ENCODE measurements around the gene GSC2.

DNA sequence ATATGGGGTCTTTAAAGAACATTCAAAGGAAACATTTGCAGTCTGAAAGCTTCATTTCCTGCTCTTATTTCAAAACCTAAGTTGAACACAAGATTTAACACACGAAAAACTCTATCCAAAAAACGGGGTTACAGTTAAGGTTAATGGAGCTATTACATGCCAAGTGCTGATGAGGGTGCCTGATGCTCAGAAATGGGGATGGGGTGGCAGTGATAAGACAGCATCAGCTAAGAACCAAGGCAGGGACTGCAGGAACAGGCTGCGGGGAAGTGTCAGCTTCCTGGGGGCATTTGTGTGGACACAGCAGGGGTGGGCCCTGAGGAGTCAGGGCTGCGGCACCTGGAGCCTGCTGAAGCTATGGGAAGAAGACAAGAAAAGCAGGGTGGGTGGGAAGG lies 40.0 kb downstream of the GSC2 start:
- TF ChIP-seq SUZ12 (IDR thresholded peaks at IDR 0.05; ENCODE audit: extremely low read depth, insufficient read depth, insufficient read length) (no peak), ZNF274 (IDR thresholded peaks at IDR 0.05; ENCODE audit: low read depth, low read length) (no peak)

Data from NT2/D1 (cell line).